ENCODE data around the gene SETBP1. TPM values are rescaled to one million over a fixed set of nuclear protein-coding genes. Genes with fewer than 3 reads are reported as not detected.

The SETBP1 gene
- total RNA-seq, 1 donor from 2014 or later: 39.5 TPM

DNA sequence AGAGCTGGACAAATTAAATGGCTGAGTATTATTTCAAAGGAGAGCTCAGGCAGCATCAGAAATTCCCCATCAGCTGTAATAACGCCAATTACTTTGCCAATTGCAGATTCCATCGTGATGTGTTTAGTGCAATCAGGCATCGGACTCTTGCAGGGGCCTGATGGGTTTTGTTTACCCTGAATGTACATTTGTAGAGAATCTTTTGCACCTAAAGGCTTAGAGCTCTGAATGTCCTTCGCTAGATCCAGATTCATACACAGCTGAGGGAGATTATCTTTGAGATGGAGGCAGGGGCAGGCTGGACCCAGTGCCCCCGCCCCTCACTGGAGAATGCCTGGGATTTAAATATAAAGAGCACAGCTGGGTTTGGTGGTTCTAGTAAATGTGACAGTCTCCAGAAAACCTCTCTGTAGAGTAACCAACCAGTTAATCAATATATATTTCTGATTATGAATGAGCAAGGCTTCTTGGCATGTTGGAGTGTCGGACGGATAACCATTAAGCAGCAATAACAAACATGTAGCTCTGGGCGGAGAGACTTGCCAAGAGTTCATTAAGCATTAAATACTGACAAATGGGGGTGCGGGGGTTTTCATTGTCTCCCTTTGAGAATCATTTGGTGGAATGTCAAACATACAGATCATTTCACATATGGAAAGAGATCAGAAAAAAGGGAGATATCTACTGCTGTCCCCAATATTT, 200.9 kb downstream of the SETBP1 start:
- TF ChIP-seq, protein P1, sequence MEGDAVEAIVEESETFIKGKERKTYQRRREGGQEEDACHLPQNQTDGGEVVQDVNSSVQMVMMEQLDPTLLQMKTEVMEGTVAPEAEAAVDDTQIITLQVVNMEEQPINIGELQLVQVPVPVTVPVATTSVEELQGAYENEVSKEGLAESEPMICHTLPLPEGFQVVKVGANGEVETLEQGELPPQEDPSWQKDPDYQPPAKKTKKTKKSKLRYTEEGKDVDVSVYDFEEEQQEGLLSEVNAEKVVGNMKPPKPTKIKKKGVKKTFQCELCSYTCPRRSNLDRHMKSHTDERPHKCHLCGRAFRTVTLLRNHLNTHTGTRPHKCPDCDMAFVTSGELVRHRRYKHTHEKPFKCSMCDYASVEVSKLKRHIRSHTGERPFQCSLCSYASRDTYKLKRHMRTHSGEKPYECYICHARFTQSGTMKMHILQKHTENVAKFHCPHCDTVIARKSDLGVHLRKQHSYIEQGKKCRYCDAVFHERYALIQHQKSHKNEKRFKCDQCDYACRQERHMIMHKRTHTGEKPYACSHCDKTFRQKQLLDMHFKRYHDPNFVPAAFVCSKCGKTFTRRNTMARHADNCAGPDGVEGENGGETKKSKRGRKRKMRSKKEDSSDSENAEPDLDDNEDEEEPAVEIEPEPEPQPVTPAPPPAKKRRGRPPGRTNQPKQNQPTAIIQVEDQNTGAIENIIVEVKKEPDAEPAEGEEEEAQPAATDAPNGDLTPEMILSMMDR (IDR thresholded peaks at IDR 0.05): no peak

DNA sequence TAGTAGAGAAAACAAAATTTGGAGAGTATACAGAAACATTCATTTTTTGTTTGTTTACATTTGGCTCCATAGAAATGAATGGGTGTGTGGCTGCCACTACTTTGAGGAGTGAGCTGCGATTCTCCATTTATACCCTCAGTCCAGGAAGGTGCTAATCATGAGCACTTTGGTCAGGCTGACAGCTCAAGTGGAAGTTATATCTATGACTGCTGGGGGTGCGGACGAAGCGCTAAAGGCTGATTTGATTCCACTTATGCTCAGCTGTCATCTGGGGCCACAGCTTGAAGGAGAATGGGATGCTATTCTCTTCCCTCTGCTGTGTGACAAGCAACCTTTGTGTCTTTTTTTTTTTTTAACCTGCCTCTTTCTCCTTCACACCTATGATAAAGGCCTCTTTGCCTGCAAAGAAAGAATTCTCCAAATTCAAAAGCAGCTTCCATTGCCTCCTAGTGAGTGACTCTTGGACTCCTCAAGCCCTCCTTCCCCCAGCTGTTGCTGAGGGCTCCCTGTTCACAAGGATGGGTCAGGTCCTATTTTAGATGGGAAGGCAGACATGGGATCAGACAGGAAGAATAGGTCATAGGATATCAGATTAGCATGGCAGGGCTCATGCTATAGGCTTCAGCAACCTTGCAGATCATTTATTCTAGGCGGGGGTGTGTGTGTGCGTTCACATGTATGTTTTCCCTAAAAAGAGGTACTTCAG, 201.6 kb downstream of the SETBP1 start:
- no peaks in the 10 kb centered on the region for H3K9me3 ChIP-seq
- intact Hi-C loops (cut with DNase I): no loop called here
- no peaks in the 10 kb centered on the region for H3K36me3 ChIP-seq
- DNase-seq (no peak), ATAC-seq (no peak)
- H3K27me3 ChIP-seq: no peaks in the 10 kb centered on the region
- no peak overlapping the region for H3K4me3 ChIP-seq
- TF ChIP-seq, protein P1 (IDR thresholded peaks at IDR 0.05): no peak
- H3K4me1 ChIP-seq: no peaks in the 10 kb centered on the region
- no peak overlapping the region for H3K27ac ChIP-seq

More for the DNA sequence above, 200.9 kb downstream of the SETBP1 start:
- intact Hi-C loops (cut with DNase I): no loop called here
- no peaks in the 10 kb centered on the region for H3K36me3 ChIP-seq
- no peak overlapping the region for H3K4me3 ChIP-seq
- ATAC-seq (no peak), DNase-seq (no peak)
- H3K4me1 ChIP-seq: no peaks in the 10 kb centered on the region
- H3K27me3 ChIP-seq: no peaks in the 10 kb centered on the region
- no peaks in the 10 kb centered on the region for H3K9me3 ChIP-seq
- H3K27ac ChIP-seq: no peak overlapping the region

DNA sequence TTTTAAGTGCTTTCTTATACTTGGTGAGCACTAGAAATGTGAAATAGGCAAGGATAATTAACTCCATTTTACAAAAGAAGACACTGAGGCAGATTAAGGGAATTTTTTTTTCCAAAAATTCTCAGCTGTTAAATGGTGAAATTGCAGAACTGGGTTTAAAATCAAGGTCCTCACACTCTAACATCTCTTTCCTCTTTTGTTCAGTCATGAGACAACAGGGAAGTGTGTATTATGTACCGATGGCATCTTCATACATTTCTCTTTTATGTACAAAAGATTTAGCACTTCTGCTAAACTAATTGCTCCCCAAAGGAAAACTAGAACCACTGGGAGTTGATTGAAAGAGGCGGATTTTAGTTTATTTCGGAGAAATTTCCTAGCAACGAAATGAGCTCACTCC, 203.0 kb downstream of the SETBP1 start:
- H3K9me3 ChIP-seq: no peaks in the 10 kb centered on the region

DNA sequence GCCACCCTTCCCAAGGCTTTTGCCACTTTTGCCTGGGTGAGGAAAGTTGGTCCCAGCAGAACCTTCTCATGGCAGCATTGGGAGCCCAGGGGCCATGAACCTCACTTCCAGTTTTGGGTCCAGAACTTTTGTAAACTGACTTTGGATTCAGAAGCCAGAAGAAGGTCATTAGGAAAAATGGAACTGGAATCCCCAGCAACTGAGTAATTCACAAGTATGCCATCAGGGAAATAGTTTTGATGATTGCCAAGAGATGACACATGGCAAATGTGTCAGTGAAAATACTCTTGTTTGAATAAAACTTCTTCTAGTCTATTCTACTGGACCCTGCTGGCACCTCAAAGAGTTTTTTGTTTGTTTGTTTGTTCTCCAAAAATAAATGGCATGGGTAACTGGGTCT, 203.7 kb downstream of the SETBP1 start:
- no peak overlapping the region for H3K4me3 ChIP-seq
- no peaks in the 10 kb centered on the region for H3K36me3 ChIP-seq
- no peak for ATAC-seq
- intact Hi-C loops (cut with DNase I): no loop called here
- no peaks in the 10 kb centered on the region for H3K27me3 ChIP-seq
- TF ChIP-seq, protein P1 (IDR thresholded peaks at IDR 0.05): no peak
- H3K27ac ChIP-seq: no peak overlapping the region
- no peak for DNase-seq
- H3K4me1 ChIP-seq: no peaks in the 10 kb centered on the region
- H3K9me3 ChIP-seq: no peaks in the 10 kb centered on the region

More for the DNA sequence above, 203.0 kb downstream of the SETBP1 start:
- intact Hi-C loops (cut with DNase I): no loop called here
- DNase-seq (no peak), ATAC-seq (no peak)
- Histone ChIP-seq H3K27me3 (no peaks in the 10 kb centered on the region), H3K4me3 (no peak overlapping the region), H3K4me1 (no peaks in the 10 kb centered on the region), H3K36me3 (no peaks in the 10 kb centered on the region), H3K27ac (no peak overlapping the region)
- TF ChIP-seq, protein P1 (IDR thresholded peaks at IDR 0.05): no peak

DNA sequence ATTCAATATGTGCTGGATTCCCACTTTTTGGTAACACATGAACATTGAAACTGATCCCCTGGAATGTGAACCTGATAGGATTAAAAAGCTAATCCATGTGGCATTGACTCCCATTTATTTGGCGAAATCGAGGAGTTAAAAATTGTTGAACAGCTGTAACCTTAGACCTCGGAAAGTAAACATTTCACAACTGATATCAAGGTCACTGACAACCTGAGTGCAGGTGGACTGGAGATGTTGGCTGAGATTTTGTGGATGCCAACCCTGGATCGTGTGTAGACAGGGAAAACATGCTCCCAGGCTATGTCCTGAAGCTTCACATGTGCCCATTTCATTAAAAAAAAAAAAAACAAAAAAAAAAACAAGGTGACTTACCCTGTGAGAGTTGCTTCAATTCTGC, 204.8 kb downstream of the SETBP1 start:
- intact Hi-C loops (cut with DNase I): no loop called here
- Histone ChIP-seq H3K4me3 (no peak overlapping the region), H3K36me3 (no peaks in the 10 kb centered on the region), H3K9me3 (no peaks in the 10 kb centered on the region), H3K27ac (no peak overlapping the region), H3K27me3 (no peaks in the 10 kb centered on the region), H3K4me1 (no peaks in the 10 kb centered on the region)
- DNase-seq (no peak), ATAC-seq (no peak)
- TF ChIP-seq, protein P1 (IDR thresholded peaks at IDR 0.05): no peak
